Left ventricle myocardium inferior (tissue), 1 donor: ENCODE data around the gene ST6GALNAC3. TPM values are rescaled to one million over a fixed set of nuclear protein-coding genes. Genes with fewer than 3 reads are reported as not detected.

Source experiments
- DNase-seq: peaks from one replicate; pipeline ENCODE4 v3.0.0-alpha.2; 2020
- H3K27ac ChIP-seq: fragments of 200-600 bp; replicated peaks from 2 replicates; pipeline ENCODE4 v1.8.0; 2021
- H3K27me3 ChIP-seq: fragments of 200-600 bp; 2 replicates; pipeline ENCODE4 v1.8.0; 2021; ENCODE audit warnings: low read depth
- H3K36me3 ChIP-seq: fragments of 200-600 bp; 2 replicates; pipeline ENCODE4 v1.8.0; 2021
- H3K4me1 ChIP-seq: fragments of 200-600 bp; 2 replicates; pipeline ENCODE4 v1.8.0; 2021
- H3K4me3 ChIP-seq: fragments of 200-600 bp; 2 replicates; pipeline ENCODE4 v1.8.0; 2021; ENCODE audit warnings: mild to moderate bottlenecking, moderate library complexity
- H3K9me3 ChIP-seq: fragments of 200-600 bp; replicated peaks from 2 replicates; pipeline ENCODE4 v1.8.0; 2021
- CTCF ChIP-seq: fragments of 200-600 bp; IDR thresholded peaks from 2 replicates; pipeline ENCODE4 v1.8.0; 2021; ENCODE audit warnings: antibody characterized with exemption, mild to moderate bottlenecking, borderline replicate concordance
- intact Hi-C: fragments of 100-400 bp; cut with micrococcal nuclease; formaldehyde crosslinking; loops from one replicate; pipeline ENCODE4 v1.11.0; 2022
- total RNA-seq: library from RNA; stranded (reverse); fragmentation: NEBNext Ultra II Directional; extraction: Animal tissue kit (Norgen Biotek cat#: 25700); gene quantifications from one replicate; pipeline ENCODE4 v1.2.1, GENCODE V29; 2021
- donor health status: DM: no; HTN: yes; CAD: no; lungs with severe emphysema.

ST6GALNAC3 gene
- total RNA-seq, 1 donor from 2014 or later = 4.5 TPM

GRCh38 chr1:76144247-76144646 lies 69.7 kb downstream of the ST6GALNAC3 start:
- H3K27me3 ChIP-seq = peaks cover 5% of the 10 kb centered on the region
- no peak for DNase-seq
- no peak overlapping the region for H3K27ac ChIP-seq
- no peaks in the 10 kb centered on the region for H3K36me3 ChIP-seq
- TF ChIP-seq CTCF = no peak
- H3K4me3 ChIP-seq = no peak overlapping the region
- peaks cover 39% of the 10 kb centered on the region for H3K4me1 ChIP-seq
- no peaks in the 10 kb centered on the region for H3K9me3 ChIP-seq
- intact Hi-C loops = no loop called here

GRCh38 chr1:76145332-76145731 lies 70.8 kb downstream of the ST6GALNAC3 start:
- Histone ChIP-seq H3K9me3 (no peaks in the 10 kb centered on the region), H3K27ac (no peak overlapping the region), H3K4me1 (peaks cover 37% of the 10 kb centered on the region), H3K4me3 (no peak overlapping the region), H3K36me3 (no peaks in the 10 kb centered on the region), H3K27me3 (peaks cover 7% of the 10 kb centered on the region)
- no peak for DNase-seq
- intact Hi-C loops = no loop called here
- no peak for TF ChIP-seq CTCF

GRCh38 chr1:76146184-76146583 lies 71.6 kb downstream of the ST6GALNAC3 start:
- no peak overlapping the region for H3K4me3 ChIP-seq
- no peaks in the 10 kb centered on the region for H3K9me3 ChIP-seq
- no peak for DNase-seq
- no peak overlapping the region for H3K27ac ChIP-seq
- H3K27me3 ChIP-seq = peaks cover 7% of the 10 kb centered on the region
- no peaks in the 10 kb centered on the region for H3K36me3 ChIP-seq
- intact Hi-C loops = no loop called here
- no peak for TF ChIP-seq CTCF
- peaks cover 33% of the 10 kb centered on the region for H3K4me1 ChIP-seq

- Histone ChIP-seq H3K36me3 (no peaks in the 10 kb centered on the region), H3K27me3 (peaks cover 7% of the 10 kb centered on the region), H3K27ac (no peak overlapping the region), H3K4me1 (peaks cover 21% of the 10 kb centered on the region), H3K9me3 (no peaks in the 10 kb centered on the region), H3K4me3 (no peak overlapping the region)
- intact Hi-C loops = no loop called here
- TF ChIP-seq CTCF = no peak
- no peak for DNase-seq
Measured at GRCh38 chr1:76147917-76148316, 73.4 kb downstream of the ST6GALNAC3 start.

GRCh38 chr1:76148460-76148859 lies 73.9 kb downstream of the ST6GALNAC3 start:
- TF ChIP-seq CTCF = no peak
- no peaks in the 10 kb centered on the region for H3K9me3 ChIP-seq
- H3K27me3 ChIP-seq = peaks cover 7% of the 10 kb centered on the region
- H3K27ac ChIP-seq = no peak overlapping the region
- H3K36me3 ChIP-seq = no peaks in the 10 kb centered on the region
- no peak overlapping the region for H3K4me3 ChIP-seq
- intact Hi-C loops = no loop called here
- peaks cover 20% of the 10 kb centered on the region for H3K4me1 ChIP-seq
- no peak for DNase-seq

- DNase-seq = no peak
- H3K9me3 ChIP-seq = no peaks in the 10 kb centered on the region
- peaks cover 29% of the 10 kb centered on the region for H3K4me1 ChIP-seq
- H3K36me3 ChIP-seq = no peaks in the 10 kb centered on the region
- H3K27me3 ChIP-seq = peaks cover 6% of the 10 kb centered on the region
- peak overlapping the region; percentile 69 for H3K27ac ChIP-seq
- intact Hi-C loops = loop anchor here (10.0 kb wide), 1 partner anchor 971 kb away; no protein-coding TSS in a partner anchor
- no peak for TF ChIP-seq CTCF
- no peak overlapping the region for H3K4me3 ChIP-seq
Measured at GRCh38 chr1:76153841-76154205, 79.3 kb downstream of the ST6GALNAC3 start.
